GM18519 (cell line): ENCODE data around the gene PRDM16.

Experiments
- ATAC-seq: cut with Tn5 transposase; IDR thresholded peaks from one replicate; pipeline ENCODE4 v1.9.1; 2021; ENCODE audit warnings: mild to moderate bottlenecking, moderate library complexity; ENCODE audit not compliant: unreplicated experiment, low FRiP score

PRDM16 gene

DNA sequence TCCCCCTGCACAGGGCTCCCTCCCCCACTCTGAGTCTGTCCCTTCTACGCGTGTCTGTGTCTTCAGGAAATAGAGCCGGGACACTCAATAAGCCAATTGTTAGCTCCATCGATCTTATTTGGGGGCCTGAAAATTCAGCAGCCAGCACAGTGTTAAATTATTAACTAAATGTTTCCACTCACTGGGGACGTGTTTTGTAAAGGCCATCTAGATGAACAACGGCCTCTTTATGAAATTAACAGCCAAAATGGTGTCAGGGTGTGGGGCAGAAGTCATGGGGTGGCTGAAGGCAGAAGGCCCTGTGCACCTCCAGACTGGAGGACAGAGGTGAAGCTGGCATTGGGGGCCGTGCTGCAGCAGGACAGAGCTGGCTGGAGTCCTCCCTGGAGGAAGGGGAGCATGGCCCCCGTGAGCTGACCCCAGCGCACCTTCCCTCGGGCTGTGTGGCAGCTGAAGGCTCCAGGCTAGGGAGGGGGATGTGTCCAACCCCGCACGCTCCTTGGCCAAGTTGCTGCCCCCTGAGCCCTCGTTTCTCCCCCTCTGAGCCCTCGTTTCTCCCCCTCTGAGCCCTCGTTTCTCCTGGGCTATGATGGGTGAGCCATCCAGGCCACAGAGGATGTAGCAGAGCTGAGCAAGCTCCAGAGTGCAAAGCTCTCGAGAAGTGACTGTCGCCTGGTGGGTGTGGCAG lies 271.7 kb downstream of the PRDM16 start:
- no peak for ATAC-seq

- ATAC-seq: no peak
Observed at GRCh38 chr1:3341236-3341994, 272.4 kb downstream of the PRDM16 start.

- no peak for ATAC-seq
Observed at GRCh38 chr1:3342960-3343359, 274.0 kb downstream of the PRDM16 start.

DNA sequence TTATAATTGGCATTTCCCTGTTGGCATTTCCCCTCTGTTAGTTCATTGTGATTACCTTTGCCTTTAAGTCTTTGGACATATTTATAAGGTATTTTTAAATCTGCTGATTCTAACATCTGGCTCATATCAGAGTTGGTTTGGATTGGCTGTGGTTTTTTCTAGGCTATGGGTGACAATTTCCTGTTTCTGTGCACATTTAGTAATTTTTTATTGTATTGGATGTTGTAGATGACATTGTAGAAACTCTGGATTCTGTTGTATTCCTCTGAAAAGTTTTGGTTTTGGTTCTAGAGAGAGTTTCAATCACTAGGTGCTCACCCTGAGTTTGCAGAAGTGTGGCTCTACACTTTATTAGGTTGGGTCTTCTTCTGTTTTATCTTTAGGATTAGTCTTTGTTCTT lies 275.4 kb downstream of the PRDM16 start:
- ATAC-seq: no peak

GRCh38 chr1:3345792-3346191 lies 276.8 kb downstream of the PRDM16 start:
- ATAC-seq: no peak

GRCh38 chr1:3346478-3346877 lies 277.5 kb downstream of the PRDM16 start:
- ATAC-seq: no peak

- ATAC-seq: no peak
Observed at GRCh38 chr1:3347257-3348020, 278.4 kb downstream of the PRDM16 start.

DNA sequence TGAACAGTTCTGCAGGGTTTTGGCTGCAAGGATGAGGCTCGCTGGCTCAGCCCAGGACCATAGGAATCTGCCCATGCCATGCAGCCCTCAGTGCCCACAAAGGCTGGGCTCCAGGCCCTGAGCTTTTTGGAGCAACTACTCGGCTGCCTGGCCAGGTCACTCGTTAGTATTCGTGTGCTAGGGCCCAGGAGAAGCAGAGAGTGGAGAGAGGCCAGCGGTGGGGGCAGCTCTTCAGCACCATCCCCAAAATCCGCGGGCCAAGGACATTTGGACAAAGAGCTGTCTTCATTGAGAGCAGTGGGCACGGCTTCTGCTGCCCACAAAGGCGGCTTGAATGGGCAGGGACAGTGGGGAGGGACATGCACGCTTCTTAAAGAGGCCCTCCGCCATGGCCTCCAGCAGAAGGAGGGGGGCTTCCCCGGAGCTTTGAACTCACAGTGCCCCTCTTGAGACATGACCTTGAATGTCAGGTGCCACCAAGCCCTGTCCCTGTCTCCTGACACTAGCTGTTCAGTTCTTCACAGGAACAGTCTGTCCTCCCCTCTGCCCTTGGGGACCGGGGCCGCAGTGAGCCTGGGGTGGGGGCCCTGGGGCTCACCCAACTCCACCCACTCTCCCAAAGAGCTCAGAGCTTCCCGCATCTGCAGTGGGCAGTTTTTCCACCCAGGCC lies 279.3 kb downstream of the PRDM16 start:
- ATAC-seq: no peak

- ATAC-seq: no peak
Observed at GRCh38 chr1:3349161-3349967, 280.4 kb downstream of the PRDM16 start.

GRCh38 chr1:3349968-3350299 lies 280.9 kb downstream of the PRDM16 start:
- ATAC-seq: no peak

DNA sequence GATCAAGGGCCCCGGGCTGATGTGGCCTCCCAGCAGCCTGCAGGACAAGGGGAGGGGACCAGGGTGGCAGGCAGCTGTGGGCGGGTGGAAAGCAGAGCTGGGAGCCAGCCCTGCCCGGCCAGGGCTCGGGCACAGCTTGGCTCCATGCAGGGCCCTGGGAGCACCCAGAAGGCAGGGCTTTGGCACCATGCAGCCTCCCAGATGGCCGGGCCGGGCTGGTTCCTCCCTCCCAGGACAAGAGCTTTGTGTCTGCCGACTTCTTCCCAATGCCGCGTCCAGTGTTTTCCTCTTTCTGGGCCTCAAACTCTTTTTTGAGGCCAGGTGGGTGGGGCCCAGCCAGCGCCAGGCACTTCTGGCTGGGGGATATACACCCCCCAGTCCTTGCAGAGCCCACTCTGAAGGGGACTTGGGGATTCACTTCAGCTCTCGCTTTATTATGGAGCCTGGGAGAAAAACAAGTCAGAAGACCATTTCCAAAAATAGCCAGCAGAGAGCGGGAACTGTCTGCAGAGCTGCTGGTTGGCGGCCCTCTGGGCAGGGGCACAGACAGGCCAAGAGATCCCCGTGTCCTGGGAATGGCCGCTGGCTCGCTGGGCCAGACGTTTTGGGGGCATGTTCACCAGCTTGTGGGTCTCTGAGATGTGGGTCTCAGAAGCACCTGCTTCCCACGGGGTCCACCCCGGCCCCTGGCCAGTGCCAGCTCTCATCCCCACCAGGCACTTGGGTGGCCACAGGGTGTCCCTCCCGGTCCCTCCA lies 281.7 kb downstream of the PRDM16 start:
- ATAC-seq: no peak

- ATAC-seq: no peak
Observed at GRCh38 chr1:3351449-3352298, 282.7 kb downstream of the PRDM16 start.

GRCh38 chr1:3352299-3352951 lies 283.4 kb downstream of the PRDM16 start:
- ATAC-seq: no peak

GRCh38 chr1:3352952-3353331 lies 283.9 kb downstream of the PRDM16 start:
- no peak for ATAC-seq

DNA sequence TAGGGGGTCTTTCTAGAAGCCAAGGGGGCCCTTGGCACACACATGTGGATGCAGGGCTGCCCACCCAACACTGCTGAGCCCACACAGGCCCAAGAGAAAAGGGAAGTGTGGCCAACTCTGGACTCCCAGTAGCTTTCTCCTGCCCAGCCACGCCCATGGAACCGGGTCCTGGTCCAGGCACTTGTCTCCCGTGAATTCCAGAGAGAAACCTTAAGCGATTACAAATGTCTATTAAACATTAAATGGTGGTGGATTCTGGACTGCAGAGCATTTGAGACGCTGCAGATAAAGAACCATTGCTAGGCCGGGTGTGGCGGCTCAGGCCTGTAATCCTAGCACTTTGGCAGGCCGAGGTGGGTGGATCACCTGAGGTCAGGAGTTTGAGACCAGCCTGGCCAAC lies 284.9 kb downstream of the PRDM16 start:
- ATAC-seq: no peak

DNA sequence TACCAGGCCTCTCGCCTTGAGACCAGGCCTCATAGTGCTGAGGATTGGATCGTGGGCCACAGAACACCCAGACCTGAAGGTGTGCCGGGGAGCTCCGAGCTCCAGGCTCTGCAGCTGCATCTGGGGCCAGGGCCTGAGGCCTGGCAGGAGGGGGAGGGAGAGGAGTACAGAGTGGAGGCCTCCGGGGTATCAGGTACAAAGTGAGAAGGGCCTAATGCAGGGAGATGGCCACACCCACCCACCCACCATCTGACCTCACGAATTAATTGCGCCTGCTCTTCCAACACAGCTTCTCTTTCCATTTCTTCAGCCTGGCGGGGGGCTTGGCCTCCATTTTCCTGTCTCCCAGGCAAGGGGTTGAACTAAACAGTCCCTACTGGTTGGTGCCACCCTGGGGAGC lies 286.1 kb downstream of the PRDM16 start:
- ATAC-seq: no peak

GRCh38 chr1:3355894-3356826 lies 287.2 kb downstream of the PRDM16 start:
- no peak for ATAC-seq
